GM19025 (cell line): ENCODE data around the gene CFL1.

Experiments
- ATAC-seq: cut with Tn5 transposase; IDR thresholded peaks from one replicate; pipeline ENCODE4 v1.9.1; 2021; ENCODE audit warnings: mild to moderate bottlenecking, low read depth, moderate library complexity; ENCODE audit not compliant: unreplicated experiment

CFL1 gene

DNA sequence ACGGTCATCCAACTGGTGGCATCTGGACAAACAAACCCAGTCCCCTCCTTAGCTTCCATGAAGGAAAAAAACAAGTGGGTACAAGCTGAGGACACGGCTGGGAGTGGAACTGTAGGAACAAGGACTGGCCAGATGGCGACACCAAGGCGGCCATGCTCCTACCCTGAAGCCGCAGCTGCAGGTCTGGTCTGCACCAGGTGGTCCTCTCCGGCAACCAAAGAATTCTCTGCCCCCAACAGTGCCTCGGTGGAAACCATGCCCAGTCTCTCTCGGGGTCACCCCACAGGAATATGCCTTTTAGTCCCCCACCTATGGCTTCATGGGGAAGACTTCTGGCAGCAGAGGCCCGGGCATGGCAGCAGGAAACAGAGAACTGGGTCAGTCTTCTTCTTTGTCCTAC lies 48.5 kb downstream of the CFL1 start:
- ATAC-seq = no peak

DNA sequence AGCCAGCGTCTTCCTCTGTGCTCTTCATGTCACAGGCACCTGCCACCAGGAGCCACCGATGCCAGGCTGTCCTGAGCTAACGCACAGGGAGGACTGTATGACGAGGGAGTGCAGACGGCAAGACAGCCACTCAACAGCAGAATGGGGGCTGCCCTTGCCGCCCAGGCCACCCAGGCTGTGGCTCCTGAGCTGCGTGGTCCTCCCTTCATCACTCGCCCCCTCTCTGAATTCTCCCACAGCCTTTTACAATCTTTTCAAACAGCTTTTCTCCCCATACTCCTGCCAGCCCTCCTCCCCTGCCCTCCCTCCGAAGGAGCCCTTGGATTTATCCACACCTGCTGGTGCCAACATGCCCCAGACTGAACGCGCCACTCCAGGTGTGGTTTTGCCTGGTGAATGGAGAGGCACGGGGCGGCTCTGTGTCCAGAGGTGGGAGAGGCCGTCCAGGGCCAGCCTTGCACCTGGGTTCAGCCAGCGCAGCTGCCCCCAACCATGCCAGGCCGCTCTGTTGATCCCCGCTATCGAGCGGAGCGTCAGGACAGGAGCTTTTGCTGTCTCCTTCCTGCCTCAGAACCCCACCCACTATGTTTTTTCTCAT lies 49.1 kb downstream of the CFL1 start:
- ATAC-seq = no peak

DNA sequence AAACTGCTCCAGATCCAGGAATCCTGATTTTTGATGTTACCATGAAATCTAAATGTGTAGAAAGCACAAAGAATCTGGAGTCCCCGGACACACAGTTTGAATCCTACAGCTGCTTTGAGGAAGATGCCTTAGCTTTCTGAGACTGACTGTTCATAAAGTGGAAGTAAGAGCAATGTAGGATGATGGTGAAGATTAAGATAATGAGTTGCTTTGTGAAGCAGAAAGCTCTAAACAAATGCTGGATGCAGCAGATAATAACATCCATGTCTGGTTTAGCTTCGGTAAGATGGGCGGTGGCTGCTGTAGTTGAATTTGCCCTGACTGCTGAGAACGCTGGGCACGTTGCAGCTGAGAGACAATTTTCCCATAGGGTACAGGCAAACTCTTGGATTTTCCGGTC lies 51.0 kb downstream of the CFL1 start:
- ATAC-seq = no peak
